Activated naive CD8-positive, alpha-beta T cell treated with anti-CD3 and anti-CD28 coated beads, Interleukin-2, amount 10 ng/mL, durations not matched to agents 7 days and 5 days (primary cell): ENCODE data around the gene SYPL1. TPM values are rescaled to one million over a fixed set of nuclear protein-coding genes. Genes with fewer than 3 reads are reported as not detected.

Source experiments
- ATAC-seq: fragments of 150-1000 bp; cut with Tn5 transposase; one replicate; pipeline ENCODE4 v1.10.0; 2021; ENCODE audit warnings: low read depth, moderate library complexity
- POLR2A ChIA-PET: fragments of 350-600 bp; sonication (Branson Sonifier 250); formaldehyde crosslinking; loops from one replicate; lab custom pipeline; 2021; ENCODE audit warnings: antibody characterized with exemption; lab: Charles Lee
- DNase-seq: peaks from one replicate; pipeline ENCODE4 v3.0.0; 2021
- H3K27ac Mint-ChIP-seq: one replicate; pipeline ENCODE4 v1.8.0; 2022; ENCODE audit warnings: mild to moderate bottlenecking, mixed read lengths
- H3K27me3 Mint-ChIP-seq: one replicate; pipeline ENCODE4 v1.8.0; 2022; ENCODE audit warnings: mild to moderate bottlenecking, moderate library complexity, mixed read lengths
- H3K36me3 Mint-ChIP-seq: one replicate; pipeline ENCODE4 v1.8.0; 2021; ENCODE audit warnings: mild to moderate bottlenecking, mixed read lengths
- H3K4me1 Mint-ChIP-seq: one replicate; pipeline ENCODE4 v1.8.0; 2021; ENCODE audit warnings: mixed read lengths
- H3K4me3 Mint-ChIP-seq: one replicate; pipeline ENCODE4 v1.8.0; 2022; ENCODE audit warnings: mild to moderate bottlenecking, moderate library complexity, mixed read lengths
- H3K9me3 Mint-ChIP-seq: one replicate; pipeline ENCODE4 v1.8.0; 2021; ENCODE audit warnings: mixed read lengths
- total RNA-seq, 2 experiments: library from RNA; stranded (reverse); gene quantifications; one replicate each; pipeline ENCODE4 v1.2.3, GENCODE V29; 2021

Gene SYPL1
- total RNA-seq, 2 experiments from 2014 or later = 52.2 to 56.5 TPM

- H3K27ac Mint-ChIP-seq = no peak overlapping the region
- DNase-seq (no peak), ATAC-seq (no peak)
- peaks cover 2% of the 10 kb centered on the region for H3K36me3 Mint-ChIP-seq
- no peak overlapping the region for H3K4me3 Mint-ChIP-seq
- H3K27me3 Mint-ChIP-seq = no peaks in the 10 kb centered on the region
- H3K4me1 Mint-ChIP-seq = peaks cover 20% of the 10 kb centered on the region
- no peaks in the 10 kb centered on the region for H3K9me3 Mint-ChIP-seq
- POLR2A ChIA-PET = interaction anchor here (0.6 kb wide), 1 partner anchor 1012 kb away, joined by 3 read pairs; no protein-coding TSS in a partner anchor
These were observed 4.1 kb upstream of the SYPL1 start for GRCh38 chr7:106116161-106116704.

GRCh38 chr7:106114716-106115383 lies 2.7 kb upstream of the SYPL1 start:
- POLR2A ChIA-PET = interaction anchor here (4.2 kb wide), 1 partner anchor 11 kb away, joined by 18 read pairs; no protein-coding TSS in a partner anchor
- ATAC-seq = no peak
- Mint-ChIP-seq H3K4me3 (peak overlapping the region; percentile 33), H3K27me3 (no peaks in the 10 kb centered on the region), H3K9me3 (no peaks in the 10 kb centered on the region), H3K36me3 (peaks cover 10% of the 10 kb centered on the region), H3K4me1 (peaks cover 28% of the 10 kb centered on the region), H3K27ac (peak overlapping the region; percentile 75)
- DNase-seq = no peak

DNA sequence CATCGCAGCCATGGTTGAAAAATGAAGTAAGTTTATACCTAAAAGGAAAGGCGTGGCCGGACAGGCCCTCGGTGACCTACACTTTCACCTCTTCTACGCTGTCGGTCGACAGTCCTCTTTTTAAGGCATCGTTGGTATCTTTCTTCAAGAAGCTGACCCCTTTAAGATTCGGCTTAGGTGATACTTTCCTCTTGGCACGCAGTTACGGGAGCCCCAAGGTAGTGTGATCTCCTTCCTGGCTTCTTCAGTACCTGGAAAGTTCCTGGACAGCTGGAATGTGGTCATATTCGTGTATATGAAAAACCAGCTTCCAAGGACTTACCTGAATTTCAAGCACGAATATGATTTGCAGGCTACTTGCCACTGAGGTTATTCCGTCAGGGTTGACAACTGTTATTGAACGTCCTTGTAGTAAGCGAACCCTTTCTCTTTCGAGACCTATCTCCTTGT lies 885 bp upstream of the SYPL1 start:
- peaks cover 41% of the 10 kb centered on the region for H3K4me1 Mint-ChIP-seq
- ATAC-seq = no peak
- no peak for DNase-seq
- POLR2A ChIA-PET = interaction anchor here (0.9 to 6.4 kb wide), 3 partner anchors 13 to 40 kb away, joined by 4 to 98 read pairs (median 18); no protein-coding TSS in a partner anchor
- peaks cover 14% of the 10 kb centered on the region for H3K36me3 Mint-ChIP-seq
- no peaks in the 10 kb centered on the region for H3K27me3 Mint-ChIP-seq
- peak overlapping the region; percentile 83 for H3K27ac Mint-ChIP-seq
- H3K9me3 Mint-ChIP-seq = no peaks in the 10 kb centered on the region
- H3K4me3 Mint-ChIP-seq = peak overlapping the region; percentile 89

DNA sequence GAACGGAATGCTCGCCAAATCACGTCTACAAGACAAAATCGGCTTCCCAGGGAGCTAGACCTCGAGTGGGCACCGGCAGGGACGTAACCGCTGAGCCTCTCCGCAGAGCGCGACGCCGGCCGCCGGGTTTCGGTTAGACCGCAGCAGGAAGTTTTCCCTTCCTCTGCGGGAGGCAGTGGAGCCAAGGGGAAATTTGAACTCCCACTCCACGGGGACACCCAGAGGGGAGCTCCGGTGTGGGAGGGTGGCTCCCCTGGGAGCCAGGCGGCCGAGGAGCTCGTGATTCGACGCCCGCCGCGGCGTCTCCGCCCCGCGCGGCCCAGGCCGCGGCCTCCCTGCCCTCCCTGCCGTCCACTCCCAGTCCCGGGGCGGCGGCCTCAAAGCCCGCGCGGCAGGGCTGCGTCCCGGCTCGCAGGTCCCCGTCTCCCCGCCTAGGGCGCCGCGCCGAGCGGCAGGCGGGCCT lies 426 bp downstream of the SYPL1 start:
- Mint-ChIP-seq H3K4me3 (peak overlapping the region; percentile 89), H3K27ac (peak overlapping the region; percentile 83), H3K27me3 (no peaks in the 10 kb centered on the region), H3K9me3 (no peaks in the 10 kb centered on the region), H3K4me1 (peaks cover 41% of the 10 kb centered on the region), H3K36me3 (peaks cover 14% of the 10 kb centered on the region)
- no peak for DNase-seq
- POLR2A ChIA-PET = interaction anchor here (0.8 to 6.4 kb wide), 10 partner anchors 8 to 1100 kb away, joined by 3 to 98 read pairs (median 6); partner anchors contain the start of gene NAMPT
- ATAC-seq = peak; percentile 37

GRCh38 chr7:106110885-106111654 lies 1.0 kb downstream of the SYPL1 start:
- Mint-ChIP-seq H3K36me3 (peaks cover 20% of the 10 kb centered on the region), H3K9me3 (no peaks in the 10 kb centered on the region), H3K27ac (peak overlapping the region; percentile 81), H3K27me3 (no peaks in the 10 kb centered on the region), H3K4me1 (peaks cover 36% of the 10 kb centered on the region), H3K4me3 (peak overlapping the region; percentile 86)
- POLR2A ChIA-PET = interaction anchor here (0.6 to 6.4 kb wide), 12 partner anchors 8 to 1099 kb away, joined by 3 to 98 read pairs (median 4); partner anchors contain the start of gene NAMPT
- ATAC-seq (no peak), DNase-seq (no peak)

DNA sequence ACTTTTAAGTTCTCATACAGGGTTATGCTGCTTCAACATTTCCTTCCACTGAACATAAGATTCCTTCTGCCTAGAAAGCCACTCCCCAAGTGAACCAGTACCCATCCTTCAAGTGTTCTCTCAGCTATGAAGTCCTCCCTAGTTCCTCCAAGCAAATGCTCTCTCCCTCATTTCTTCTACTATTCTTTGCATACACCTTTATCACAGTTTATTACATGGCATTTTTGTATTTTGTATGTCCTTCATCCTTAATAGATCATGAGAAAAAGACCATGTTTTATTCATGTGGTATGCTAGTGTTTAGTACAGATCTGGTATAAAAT lies 1.9 kb downstream of the SYPL1 start:
- H3K4me1 Mint-ChIP-seq = peaks cover 36% of the 10 kb centered on the region
- peaks cover 24% of the 10 kb centered on the region for H3K36me3 Mint-ChIP-seq
- H3K9me3 Mint-ChIP-seq = no peaks in the 10 kb centered on the region
- DNase-seq (no peak), ATAC-seq (no peak)
- H3K27me3 Mint-ChIP-seq = no peaks in the 10 kb centered on the region
- peak overlapping the region; percentile 65 for H3K4me3 Mint-ChIP-seq
- POLR2A ChIA-PET = interaction anchor here (0.6 to 6.4 kb wide), 2 partner anchors 27 to 37 kb away, joined by 3 to 98 read pairs; no protein-coding TSS in a partner anchor
- H3K27ac Mint-ChIP-seq = peak overlapping the region; percentile 52

DNA sequence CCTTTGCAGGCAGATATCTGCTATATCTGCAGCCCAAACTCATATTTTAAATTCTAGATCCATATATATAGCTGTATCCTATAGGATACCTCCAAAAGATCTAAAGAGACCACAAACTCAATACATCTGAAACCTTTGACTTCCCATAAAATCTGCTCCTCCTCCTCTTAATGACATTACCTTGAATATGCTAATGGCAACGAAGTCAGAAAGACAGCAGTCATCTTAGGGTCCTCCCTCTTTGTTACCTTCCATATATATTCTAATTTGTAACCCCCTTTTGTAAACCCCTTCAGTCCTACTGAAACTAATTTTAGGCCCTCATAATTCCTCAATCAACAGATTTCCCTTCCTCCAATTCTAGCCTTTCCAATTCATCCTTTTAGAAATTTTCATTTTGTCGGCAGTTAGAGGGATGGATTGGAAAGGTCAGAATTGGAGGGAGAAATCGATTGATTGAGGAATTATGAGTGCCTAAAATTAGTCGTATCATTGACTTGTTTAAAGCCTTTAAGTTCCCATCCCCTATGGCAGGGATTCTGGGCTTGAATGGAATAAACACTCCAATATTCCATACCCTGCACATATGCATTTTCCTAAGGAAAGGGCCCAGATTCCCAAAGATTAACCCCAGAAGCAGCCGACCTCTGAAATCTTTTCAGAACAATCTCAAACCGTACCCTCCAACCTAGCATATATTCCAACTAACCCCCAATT lies 2.4 kb downstream of the SYPL1 start:
- Mint-ChIP-seq H3K27me3 (no peaks in the 10 kb centered on the region), H3K36me3 (peaks cover 26% of the 10 kb centered on the region), H3K27ac (peak overlapping the region; percentile 52), H3K9me3 (no peaks in the 10 kb centered on the region), H3K4me1 (peaks cover 34% of the 10 kb centered on the region), H3K4me3 (peak overlapping the region; percentile 65)
- ATAC-seq = no peak
- DNase-seq = no peak
- POLR2A ChIA-PET = interaction anchor here (6.4 kb wide), 1 partner anchor 37 kb away, joined by 98 read pairs; no protein-coding TSS in a partner anchor

GRCh38 chr7:106108991-106109390 lies 3.1 kb downstream of the SYPL1 start:
- Mint-ChIP-seq H3K27me3 (no peaks in the 10 kb centered on the region), H3K4me3 (peak overlapping the region; percentile 50), H3K36me3 (peaks cover 27% of the 10 kb centered on the region), H3K27ac (peak overlapping the region; percentile 27), H3K4me1 (peaks cover 31% of the 10 kb centered on the region), H3K9me3 (no peaks in the 10 kb centered on the region)
- DNase-seq = no peak
- no peak for ATAC-seq
- POLR2A ChIA-PET = interaction anchor here (6.4 kb wide), 1 partner anchor 36 kb away, joined by 98 read pairs; no protein-coding TSS in a partner anchor

GRCh38 chr7:106104721-106105260 lies 7.3 kb downstream of the SYPL1 start:
- DNase-seq (no peak), ATAC-seq (no peak)
- no peak overlapping the region for H3K27ac Mint-ChIP-seq
- peaks cover 33% of the 10 kb centered on the region for H3K36me3 Mint-ChIP-seq
- POLR2A ChIA-PET = interaction anchor here (0.8 to 2.9 kb wide), 2 partner anchors 7 to 33 kb away, joined by 4 to 21 read pairs; partner anchors contain the start of gene SYPL1
- no peaks in the 10 kb centered on the region for H3K9me3 Mint-ChIP-seq
- no peaks in the 10 kb centered on the region for H3K27me3 Mint-ChIP-seq
- H3K4me1 Mint-ChIP-seq = peaks cover 37% of the 10 kb centered on the region
- no peak overlapping the region for H3K4me3 Mint-ChIP-seq

DNA sequence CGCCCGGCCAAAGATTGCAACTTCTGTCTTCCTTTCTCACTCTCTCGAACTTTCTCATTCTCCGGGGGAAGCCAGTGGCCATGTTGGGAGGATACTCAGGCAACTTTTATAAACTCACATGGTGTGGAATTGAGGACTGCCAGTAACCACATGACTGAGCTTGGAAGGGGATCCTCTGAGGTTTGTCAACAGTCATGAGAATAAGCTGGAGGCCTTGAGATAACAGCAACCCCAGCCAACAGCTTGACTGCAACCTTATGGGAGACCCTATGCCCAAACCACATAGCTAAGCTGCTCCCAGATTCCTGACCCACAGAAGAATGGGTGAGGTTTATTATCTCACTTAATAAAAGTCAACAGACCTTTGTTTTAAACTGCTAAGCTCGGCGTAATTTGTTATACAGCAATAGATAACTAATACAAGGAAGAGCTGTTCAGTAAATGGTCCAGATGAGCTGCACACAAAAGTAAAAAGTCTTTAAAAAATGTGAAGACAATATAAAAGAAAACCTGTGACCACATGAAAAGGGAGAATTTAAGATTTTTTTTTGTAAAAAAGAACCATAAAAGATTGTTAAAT lies 9.6 kb downstream of the SYPL1 start:
- H3K27me3 Mint-ChIP-seq = no peaks in the 10 kb centered on the region
- H3K36me3 Mint-ChIP-seq = peaks cover 36% of the 10 kb centered on the region
- H3K4me3 Mint-ChIP-seq = no peak overlapping the region
- H3K4me1 Mint-ChIP-seq = peaks cover 33% of the 10 kb centered on the region
- H3K9me3 Mint-ChIP-seq = no peaks in the 10 kb centered on the region
- ATAC-seq = no peak
- no peak for DNase-seq
- no peak overlapping the region for H3K27ac Mint-ChIP-seq
- POLR2A ChIA-PET = interaction anchor here (2.9 kb wide), 1 partner anchor 9 kb away, joined by 21 read pairs; the partner anchor contains the start of gene SYPL1

DNA sequence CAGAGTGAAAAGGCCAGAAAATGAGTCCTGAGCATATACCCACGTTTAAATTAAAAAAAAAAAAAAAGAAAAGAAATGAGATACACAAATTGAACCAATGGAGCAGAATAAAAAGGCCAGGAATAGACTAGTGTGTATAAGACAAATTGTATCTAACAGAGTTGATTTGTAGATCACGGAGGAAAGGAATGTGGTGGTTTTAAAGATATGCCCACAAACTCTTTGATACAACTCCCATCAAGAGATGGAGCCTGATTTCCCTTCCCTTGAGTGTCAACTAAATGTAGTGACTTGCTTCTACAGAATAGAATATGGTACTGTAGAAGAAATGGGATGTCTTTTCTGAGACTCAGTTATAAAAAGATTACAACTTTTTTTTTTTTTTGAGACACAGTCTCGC lies 10.4 kb downstream of the SYPL1 start:
- no peak overlapping the region for H3K27ac Mint-ChIP-seq
- ATAC-seq (no peak), DNase-seq (no peak)
- H3K9me3 Mint-ChIP-seq = no peaks in the 10 kb centered on the region
- no peak overlapping the region for H3K4me3 Mint-ChIP-seq
- H3K36me3 Mint-ChIP-seq = peaks cover 38% of the 10 kb centered on the region
- POLR2A ChIA-PET = interaction anchor here (2.9 kb wide), 1 partner anchor 10 kb away, joined by 21 read pairs; the partner anchor contains the start of gene SYPL1
- no peaks in the 10 kb centered on the region for H3K27me3 Mint-ChIP-seq
- peaks cover 33% of the 10 kb centered on the region for H3K4me1 Mint-ChIP-seq
